ENCODE results near the gene CCDC12.

Gene CCDC12

DNA sequence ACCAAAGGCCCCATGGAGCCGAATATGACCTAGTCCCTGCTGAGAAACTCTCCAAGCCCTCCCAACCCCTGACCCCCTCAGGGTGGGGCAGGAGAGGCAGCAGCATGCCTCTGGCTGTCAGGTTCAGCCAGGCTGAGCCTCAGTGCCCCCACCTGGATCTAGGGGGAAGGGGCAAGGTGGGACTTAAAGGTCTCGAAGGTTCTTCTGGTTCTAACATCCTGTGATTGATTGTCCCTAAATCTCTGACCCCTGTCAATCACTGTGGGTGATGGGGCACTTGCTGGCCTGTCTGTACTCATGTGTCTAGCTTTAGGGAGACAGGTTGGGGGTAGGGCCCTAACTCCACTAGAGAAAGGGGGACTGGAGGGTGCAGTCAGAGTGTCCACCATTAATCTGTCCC is 16.7 kb upstream of the CCDC12 start:
- H3K4me1 Mint-ChIP-seq, result peaks cover 36% of the 10 kb centered on the region

DNA sequence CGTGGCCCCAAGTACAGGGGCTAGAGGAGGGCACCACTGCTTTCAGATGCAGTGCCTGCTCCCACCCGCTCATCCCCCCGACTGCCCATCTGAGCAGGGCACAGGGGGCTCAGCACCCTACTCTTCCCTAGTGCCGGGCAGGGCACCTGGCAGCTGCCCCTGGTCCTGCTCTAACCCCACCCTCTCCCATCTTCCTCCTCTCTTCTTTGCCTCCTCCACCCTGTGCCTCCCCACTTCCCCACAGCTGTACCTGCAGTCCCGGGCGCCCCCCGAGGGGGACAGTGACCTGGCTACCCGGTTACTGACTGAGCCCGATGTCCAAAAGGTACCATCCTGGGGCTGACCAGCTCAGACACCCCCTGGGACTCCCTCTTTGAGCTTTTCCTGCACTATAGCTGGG is 15.7 kb upstream of the CCDC12 start:
- Mint-ChIP-seq H3K4me3 (no peak overlapping the region), H3K27me3 (no peaks in the 10 kb centered on the region), H3K4me1 (peaks cover 41% of the 10 kb centered on the region), H3K9me3 (no peaks in the 10 kb centered on the region), H3K27ac (no peak overlapping the region), H3K36me3 (peaks cover 3% of the 10 kb centered on the region)

More for the DNA sequence above, 16.7 kb upstream of the CCDC12 start:
- Mint-ChIP-seq H3K9me3 (no peaks in the 10 kb centered on the region), H3K4me3 (no peak overlapping the region), H3K27ac (no peak overlapping the region), H3K36me3 (peaks cover 3% of the 10 kb centered on the region), H3K27me3 (no peaks in the 10 kb centered on the region)

DNA sequence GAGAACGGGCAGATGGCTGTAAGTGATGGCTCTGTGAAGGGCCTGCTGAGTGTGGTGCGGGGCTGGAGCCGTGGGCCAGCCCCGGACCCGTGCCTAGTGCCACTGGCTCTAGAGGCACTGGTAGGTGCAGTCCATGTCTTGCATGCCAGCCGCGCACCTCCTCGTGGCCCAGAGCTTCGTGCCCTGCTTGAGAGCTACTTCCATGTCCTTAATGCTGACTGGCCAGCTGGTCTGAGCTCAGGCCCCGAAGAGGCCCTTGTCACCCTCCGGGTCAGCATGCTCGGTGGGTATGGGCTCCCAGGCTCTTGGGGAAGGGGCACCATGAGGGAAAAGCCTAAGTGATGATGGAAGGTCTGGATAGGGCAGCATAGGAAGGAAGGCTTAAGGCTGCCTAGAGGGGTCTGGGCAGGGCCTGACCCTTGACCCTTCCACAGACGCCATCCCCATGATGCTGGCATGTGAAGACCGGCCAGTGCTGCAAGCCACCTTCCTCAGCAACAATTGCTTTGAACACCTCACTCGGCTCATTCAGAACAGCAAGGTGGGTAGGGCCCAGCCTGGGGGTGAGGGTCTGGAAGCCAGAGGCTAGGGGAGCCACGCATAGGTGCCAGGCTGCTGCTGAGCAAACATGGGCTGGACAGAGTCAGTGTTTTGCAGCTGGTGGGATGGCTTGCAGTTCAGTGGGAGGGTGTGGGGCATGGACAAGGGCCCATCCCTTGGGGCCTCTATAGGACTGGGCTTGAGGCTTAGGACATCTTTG is 15.0 kb upstream of the CCDC12 start:
- Mint-ChIP-seq H3K36me3 (peaks cover 3% of the 10 kb centered on the region), H3K9me3 (no peaks in the 10 kb centered on the region), H3K4me1 (peaks cover 41% of the 10 kb centered on the region), H3K27ac (peak overlapping the region; percentile 59), H3K4me3 (no peak overlapping the region), H3K27me3 (no peaks in the 10 kb centered on the region)

DNA sequence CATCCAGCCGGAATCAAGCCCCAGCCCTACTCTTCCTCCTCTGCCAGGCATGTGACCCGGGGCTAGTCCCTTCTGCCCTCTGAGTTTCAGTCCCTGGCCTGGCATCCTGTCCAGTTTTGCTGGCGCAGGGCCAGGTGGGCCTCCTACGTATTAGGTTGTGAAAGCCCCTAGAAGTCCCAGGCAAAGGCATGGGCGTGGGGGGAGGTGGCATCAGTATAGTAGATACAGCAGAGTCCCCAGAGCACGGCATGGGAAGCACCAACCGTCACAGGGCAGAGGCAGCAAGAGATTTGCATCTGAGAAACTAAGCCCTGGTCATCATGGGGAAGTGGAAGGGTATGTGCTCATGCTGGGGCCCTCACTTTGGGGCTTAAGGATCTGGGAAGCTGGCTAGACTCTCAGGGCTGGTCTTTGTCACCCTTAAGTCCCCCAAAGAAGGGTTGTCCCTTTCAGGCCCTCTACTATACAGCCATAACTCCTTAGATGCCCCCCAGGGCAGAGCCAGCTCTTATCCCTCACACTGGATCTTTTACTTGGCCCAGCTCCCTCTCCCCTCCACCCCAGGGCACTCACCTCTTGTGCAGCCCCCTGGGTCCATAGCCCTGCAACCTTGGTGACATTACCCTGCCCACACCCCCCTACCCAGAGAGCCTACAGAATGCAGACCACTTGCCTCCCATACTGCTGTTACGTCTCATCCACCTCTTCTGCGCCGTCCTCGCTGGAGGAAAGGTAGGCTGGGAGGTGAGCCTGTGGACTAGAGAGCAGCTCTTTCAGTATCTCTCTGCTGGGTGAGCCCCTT is 14.2 kb upstream of the CCDC12 start:
- H3K9me3 Mint-ChIP-seq, result no peaks in the 10 kb centered on the region
- peaks cover 49% of the 10 kb centered on the region for H3K4me1 Mint-ChIP-seq
- peaks cover 3% of the 10 kb centered on the region for H3K36me3 Mint-ChIP-seq
- H3K27me3 Mint-ChIP-seq, result no peaks in the 10 kb centered on the region
- H3K27ac Mint-ChIP-seq, result peak overlapping the region; percentile 59
- no peak overlapping the region for H3K4me3 Mint-ChIP-seq

DNA sequence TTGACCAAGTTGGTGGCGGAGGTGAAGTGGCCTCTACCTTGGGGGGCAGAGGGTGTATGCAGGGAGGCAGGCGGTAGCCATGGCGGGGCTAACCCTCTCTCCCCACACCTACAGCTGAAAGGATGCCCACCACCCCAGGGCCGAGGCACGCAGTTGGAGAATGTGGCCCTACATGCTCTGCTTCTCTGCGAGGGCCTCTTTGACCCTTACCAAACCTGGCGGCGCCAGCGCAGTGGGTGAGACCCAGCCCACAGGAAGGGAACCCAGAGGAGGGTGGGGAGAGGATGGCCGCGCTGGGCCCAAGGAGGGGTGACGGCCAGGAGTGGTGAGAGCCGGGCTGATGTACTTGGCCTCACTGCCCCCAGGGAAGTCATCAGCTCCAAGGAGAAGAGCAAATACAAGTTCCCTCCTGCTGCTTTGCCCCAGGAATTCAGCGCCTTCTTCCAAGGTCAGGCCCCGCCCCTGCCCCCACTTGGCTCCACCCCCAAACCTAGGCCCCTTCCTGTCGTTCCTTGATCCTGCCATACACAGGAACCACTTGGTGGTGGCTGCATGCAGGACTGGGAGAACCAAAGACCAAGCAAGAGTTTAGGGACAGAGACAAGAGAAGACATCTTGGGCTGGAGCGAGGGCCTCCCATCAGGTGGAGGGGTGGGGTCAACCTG is 12.7 kb upstream of the CCDC12 start:
- no peaks in the 10 kb centered on the region for H3K9me3 Mint-ChIP-seq
- peaks cover 64% of the 10 kb centered on the region for H3K4me1 Mint-ChIP-seq
- peaks cover 4% of the 10 kb centered on the region for H3K36me3 Mint-ChIP-seq
- no peaks in the 10 kb centered on the region for H3K27me3 Mint-ChIP-seq
- peak overlapping the region; percentile 72 for H3K4me3 Mint-ChIP-seq
- peak overlapping the region; percentile 17 for H3K27ac Mint-ChIP-seq

DNA sequence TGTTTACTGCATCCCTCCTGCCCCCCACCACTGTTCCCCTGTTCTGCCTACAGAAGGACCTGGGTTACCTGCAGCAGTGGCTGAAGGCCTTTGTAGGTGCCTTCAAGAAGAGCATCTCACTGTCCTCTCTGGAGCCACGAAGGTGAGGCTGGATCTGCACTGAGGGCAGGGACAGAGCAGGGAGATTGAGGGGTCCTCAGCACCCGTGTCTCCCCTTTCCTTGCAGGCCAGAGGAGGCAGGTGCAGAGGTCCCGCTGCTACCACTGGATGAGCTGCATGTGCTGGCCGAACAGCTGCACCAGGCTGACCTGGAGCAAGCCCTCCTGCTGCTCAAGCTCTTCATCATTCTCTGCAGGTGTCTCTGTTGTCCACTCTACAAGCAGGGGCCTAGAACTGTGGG is 12.1 kb upstream of the CCDC12 start:
- Mint-ChIP-seq H3K27me3 (no peaks in the 10 kb centered on the region), H3K4me1 (peaks cover 69% of the 10 kb centered on the region)

DNA sequence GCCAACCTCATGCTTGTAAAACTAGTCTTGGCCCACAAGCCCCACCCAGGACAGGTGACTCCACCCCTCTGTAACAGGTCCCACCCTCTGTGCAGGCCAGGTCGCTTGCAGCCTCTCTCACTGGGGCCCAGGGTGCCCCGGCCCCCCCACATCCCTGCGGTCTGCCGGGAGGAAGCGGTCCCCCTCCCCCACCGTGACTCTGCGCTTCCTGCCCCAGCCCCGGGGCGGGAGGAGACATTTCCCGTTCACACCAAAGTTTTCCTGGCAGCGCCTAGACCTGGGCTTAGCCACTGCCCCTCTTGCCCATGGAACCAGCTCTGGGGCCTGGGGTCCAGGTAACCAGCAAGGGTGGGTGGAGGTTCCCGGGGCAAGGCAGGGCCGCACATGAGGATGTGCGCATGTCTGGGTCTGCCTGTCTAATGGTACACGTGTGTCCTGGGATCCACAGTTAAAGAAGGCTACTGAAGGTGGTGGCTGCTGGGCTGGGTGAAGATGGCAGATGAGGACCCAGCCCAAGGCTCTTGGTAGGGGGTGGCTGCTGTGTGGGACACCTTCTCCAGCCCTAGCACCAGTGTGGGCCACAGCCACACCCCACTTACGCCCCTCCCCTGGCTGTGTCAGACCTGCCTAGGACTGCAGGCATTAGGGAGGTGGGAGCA is 11.3 kb upstream of the CCDC12 start:
- Mint-ChIP-seq H3K9me3 (no peaks in the 10 kb centered on the region), H3K4me3 (peak overlapping the region; percentile 64), H3K36me3 (peaks cover 4% of the 10 kb centered on the region), H3K27me3 (no peaks in the 10 kb centered on the region), H3K27ac (peak overlapping the region; percentile 81), H3K4me1 (peaks cover 73% of the 10 kb centered on the region)

More for the DNA sequence above, 12.1 kb upstream of the CCDC12 start:
- H3K9me3 Mint-ChIP-seq, result no peaks in the 10 kb centered on the region
- peak overlapping the region; percentile 72 for H3K4me3 Mint-ChIP-seq
- H3K27ac Mint-ChIP-seq, result peak overlapping the region; percentile 55
- peaks cover 4% of the 10 kb centered on the region for H3K36me3 Mint-ChIP-seq

DNA sequence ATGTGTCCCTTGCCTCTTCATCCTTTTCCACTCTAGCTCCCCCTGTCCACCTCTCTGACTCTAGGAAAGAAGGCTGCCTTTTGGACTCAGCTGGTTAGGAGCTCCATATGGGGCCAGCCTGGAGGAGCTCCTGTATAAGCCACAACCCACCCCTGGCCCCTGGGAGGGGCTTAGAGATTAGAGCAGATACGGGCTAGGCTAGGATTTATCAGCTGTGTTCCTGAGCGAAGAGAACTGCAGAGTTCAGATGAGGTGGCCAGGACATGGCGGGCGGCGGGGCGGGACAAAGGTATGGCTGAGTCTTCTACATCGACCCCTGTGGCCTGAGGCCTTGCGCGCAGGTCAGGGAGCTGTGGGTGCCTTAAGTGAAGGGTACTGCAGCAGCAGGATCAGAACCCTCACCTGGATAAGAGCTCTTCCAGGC is 10.8 kb upstream of the CCDC12 start:
- no peaks in the 10 kb centered on the region for H3K9me3 Mint-ChIP-seq
- no peaks in the 10 kb centered on the region for H3K27me3 Mint-ChIP-seq
- peak overlapping the region; percentile 65 for H3K27ac Mint-ChIP-seq
- H3K36me3 Mint-ChIP-seq, result peaks cover 4% of the 10 kb centered on the region
- H3K4me3 Mint-ChIP-seq, result peak overlapping the region; percentile 64
- peaks cover 78% of the 10 kb centered on the region for H3K4me1 Mint-ChIP-seq

DNA sequence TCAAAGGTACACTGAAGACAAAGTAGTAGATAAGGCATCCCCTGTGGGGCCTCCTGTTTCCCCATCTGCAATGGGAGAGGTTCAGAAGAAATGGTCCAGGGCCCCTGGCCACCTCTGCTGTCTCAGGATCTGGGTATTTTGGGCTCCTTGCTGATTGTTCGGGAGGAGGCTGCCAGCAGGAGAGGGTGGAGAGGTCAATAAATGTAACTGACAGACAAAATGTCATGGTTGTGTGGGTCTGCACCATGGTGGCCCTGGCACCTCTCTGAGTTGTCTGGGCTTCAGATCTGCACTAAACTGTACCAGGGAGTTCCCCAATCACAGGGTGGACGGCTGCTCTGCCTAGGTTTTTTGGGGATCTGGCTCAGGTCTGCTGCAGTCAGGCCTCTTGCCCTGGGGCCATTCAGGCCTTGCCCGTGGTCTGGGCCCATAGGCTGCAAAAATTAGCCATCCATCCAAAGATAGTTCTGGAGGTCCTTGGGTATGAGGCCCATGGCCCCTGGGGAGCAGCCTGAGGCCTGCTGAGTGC is 10.3 kb upstream of the CCDC12 start:
- H3K4me1 Mint-ChIP-seq, result peaks cover 79% of the 10 kb centered on the region
- H3K9me3 Mint-ChIP-seq, result no peaks in the 10 kb centered on the region
- no peak overlapping the region for H3K27ac Mint-ChIP-seq
- peak overlapping the region; percentile 57 for H3K4me3 Mint-ChIP-seq
- H3K27me3 Mint-ChIP-seq, result no peaks in the 10 kb centered on the region
- H3K36me3 Mint-ChIP-seq, result peaks cover 4% of the 10 kb centered on the region

DNA sequence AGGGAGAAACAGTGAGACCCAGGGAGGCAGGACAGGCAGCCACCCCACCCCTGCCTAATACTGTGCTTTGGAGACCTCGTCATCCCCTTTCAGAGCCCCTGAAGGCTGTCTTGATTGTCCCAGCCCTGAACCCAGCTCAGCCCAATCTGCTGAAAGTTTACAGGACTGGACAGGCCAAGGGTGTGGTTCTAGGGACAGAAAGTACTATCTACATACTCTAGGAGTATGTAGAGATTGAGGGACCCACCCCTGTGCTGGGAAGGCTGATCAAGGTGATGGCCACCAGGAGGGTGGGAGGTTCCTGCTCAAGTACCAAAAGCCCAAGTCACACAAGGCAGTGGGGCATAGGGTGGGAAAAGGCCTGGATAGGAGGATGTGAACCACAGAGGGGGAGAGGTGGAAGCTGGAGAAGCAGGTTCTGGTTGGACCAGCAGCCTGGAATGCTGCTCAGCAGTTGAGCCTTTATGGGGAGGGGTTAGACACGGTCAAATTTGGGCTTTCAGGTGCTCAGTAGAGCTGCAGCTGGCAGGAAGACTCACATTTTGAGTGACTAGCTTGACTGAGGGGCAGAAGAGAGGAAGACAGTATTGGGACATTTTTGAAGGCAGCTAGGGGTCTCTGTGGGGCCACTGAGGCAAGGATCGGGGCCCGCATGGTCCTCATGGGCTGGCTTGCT is 9.6 kb upstream of the CCDC12 start:
- Mint-ChIP-seq H3K4me3 (peak overlapping the region; percentile 54), H3K27me3 (no peaks in the 10 kb centered on the region), H3K9me3 (no peaks in the 10 kb centered on the region), H3K27ac (peak overlapping the region; percentile 10), H3K36me3 (peaks cover 4% of the 10 kb centered on the region), H3K4me1 (peaks cover 85% of the 10 kb centered on the region)

DNA sequence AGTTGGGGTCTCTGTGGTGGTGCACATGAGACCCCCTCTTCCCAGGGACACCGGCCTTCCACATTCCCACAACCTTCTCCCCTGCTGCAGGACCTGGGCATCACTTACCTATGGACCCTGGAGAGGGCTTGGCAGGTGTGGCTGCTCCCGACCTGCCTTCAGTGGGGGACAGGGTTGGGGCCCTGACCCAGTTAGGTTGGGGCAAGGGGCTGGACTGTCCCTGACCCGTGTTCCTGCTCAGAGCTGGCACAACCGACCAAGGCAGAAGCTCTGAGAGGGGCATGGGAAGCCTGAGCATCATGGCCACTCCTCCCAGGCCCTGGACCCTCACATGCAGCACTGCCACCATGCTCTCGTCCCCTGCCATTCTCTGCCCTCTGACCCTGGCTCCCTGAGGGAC is 9.0 kb upstream of the CCDC12 start:
- H3K4me3 Mint-ChIP-seq, result no peak overlapping the region
- H3K4me1 Mint-ChIP-seq, result peaks cover 88% of the 10 kb centered on the region
- peaks cover 4% of the 10 kb centered on the region for H3K36me3 Mint-ChIP-seq
- H3K27ac Mint-ChIP-seq, result no peak overlapping the region
- no peaks in the 10 kb centered on the region for H3K27me3 Mint-ChIP-seq
- H3K9me3 Mint-ChIP-seq, result no peaks in the 10 kb centered on the region

DNA sequence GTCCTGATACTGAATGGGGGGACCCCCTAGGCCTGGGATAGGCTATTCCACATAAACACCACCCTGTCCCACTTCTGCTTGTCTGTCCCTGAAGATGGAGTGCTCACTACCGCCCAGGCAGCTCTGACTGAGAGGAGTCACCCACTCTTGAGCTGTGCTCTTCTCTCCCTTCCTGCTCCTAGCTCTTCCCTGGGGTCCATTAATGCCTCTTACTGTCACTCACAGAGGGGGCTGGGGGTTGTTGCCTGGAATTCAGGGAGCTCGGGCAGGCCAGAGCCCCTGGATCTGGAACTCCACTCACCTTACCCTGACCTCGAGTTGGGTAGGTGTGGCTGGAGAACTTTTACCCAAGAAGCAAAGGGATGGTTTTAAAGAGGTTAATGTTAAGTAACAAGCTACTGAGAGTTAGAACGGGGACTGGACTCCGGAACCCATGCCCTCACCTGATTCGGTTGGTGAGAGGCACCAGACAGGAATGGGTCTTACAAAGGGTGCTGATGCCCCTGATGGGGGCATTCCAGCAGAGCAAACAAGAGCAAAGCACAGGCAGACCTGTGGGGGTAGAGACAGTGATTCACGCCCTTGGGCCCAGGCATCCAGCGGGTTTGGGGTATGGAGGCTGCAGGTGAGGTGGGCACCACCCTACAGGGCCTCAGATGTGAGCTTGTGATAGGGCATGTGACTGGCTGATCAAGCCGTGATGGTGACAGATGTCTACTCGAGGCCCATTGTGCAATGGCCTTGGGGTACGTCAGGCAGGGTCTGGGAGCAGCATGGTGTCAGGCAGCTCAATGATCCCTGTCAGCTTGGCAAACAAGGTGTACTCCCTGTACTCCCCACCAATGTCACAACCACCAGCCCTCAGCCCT is 8.3 kb upstream of the CCDC12 start:
- Mint-ChIP-seq H3K4me3 (peak overlapping the region; percentile 33), H3K9me3 (no peaks in the 10 kb centered on the region), H3K27ac (no peak overlapping the region), H3K27me3 (no peaks in the 10 kb centered on the region), H3K36me3 (peaks cover 4% of the 10 kb centered on the region), H3K4me1 (peaks cover 82% of the 10 kb centered on the region)

DNA sequence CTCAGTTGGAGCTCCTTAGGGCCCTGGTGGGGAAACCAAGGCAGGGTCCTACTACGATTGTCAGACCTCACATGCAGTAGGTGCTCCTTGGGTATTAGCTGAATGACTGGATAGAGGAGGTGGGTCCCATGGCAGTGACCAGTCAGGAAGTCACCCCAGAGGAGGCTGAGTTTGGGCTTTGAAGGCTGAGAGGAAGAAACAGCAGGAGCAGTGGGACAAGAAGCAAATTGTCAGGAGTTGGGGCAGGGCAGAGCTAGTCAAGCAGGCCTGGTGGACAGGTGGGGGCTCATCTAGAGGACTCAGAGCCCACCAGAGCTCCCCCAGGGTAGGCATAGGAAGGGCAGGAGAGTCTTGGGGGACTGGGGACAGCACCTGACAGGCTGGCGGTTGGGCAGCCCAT is 6.0 kb upstream of the CCDC12 start:
- peak overlapping the region; percentile 75 for H3K27ac Mint-ChIP-seq
- H3K36me3 Mint-ChIP-seq, result peaks cover 1% of the 10 kb centered on the region

DNA sequence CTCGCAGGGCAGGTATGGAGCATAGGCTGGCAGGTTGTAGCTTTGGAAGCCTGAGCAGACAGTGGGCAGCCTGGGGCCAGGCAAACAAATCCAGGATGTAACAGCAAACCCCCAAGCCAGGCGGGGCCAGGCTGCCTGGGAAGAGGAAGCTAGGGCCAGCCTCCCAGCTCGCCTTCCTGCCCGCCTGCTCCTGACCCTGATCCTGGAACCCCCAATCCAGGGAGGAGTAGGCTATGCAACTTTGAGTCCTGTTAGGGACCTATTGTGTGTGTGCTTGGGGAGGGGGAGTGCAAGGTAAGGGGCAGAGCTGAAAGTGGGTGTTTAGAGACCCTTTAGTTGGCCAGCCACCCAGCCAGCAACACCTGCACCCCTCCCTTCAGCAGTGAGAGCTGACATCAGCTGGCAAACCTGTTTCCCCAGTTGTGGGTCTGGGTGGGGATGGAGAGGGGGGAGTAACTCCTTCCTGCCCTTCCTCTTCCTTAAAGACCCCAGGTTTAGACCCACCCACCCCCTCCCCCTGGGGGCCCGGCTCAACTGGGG is 5.5 kb upstream of the CCDC12 start:
- peaks cover 1% of the 10 kb centered on the region for H3K36me3 Mint-ChIP-seq
- H3K27me3 Mint-ChIP-seq, result no peaks in the 10 kb centered on the region
- no peaks in the 10 kb centered on the region for H3K9me3 Mint-ChIP-seq
- H3K4me3 Mint-ChIP-seq, result no peak overlapping the region
- no peak overlapping the region for H3K27ac Mint-ChIP-seq
- peaks cover 71% of the 10 kb centered on the region for H3K4me1 Mint-ChIP-seq

More for the DNA sequence above, 6.0 kb upstream of the CCDC12 start:
- H3K9me3 Mint-ChIP-seq, result no peaks in the 10 kb centered on the region
- H3K27me3 Mint-ChIP-seq, result no peaks in the 10 kb centered on the region
- no peak overlapping the region for H3K4me3 Mint-ChIP-seq
- peaks cover 71% of the 10 kb centered on the region for H3K4me1 Mint-ChIP-seq

Data from activated naive CD4-positive, alpha-beta T cell treated with anti-CD3 and anti-CD28 coated beads, Interleukin-2, amount 50 U/mL, for 24 hours (primary cell).